H9 (cell line): ENCODE results near the gene KIF23. TPM values are rescaled to one million over a fixed set of nuclear protein-coding genes. Genes with fewer than 3 reads are reported as not detected.

ENCODE experiments used
- DNase-seq: peaks from one replicate; pipeline ENCODE4 v3.0.0-alpha.2; 2017
- H2AFZ ChIP-seq: one replicate; pipeline ENCODE4 v1.6.1; 2013; ENCODE audit warnings: mild to moderate bottlenecking, low read length, control low read depth, moderate library complexity
- H2AK5ac ChIP-seq: 2 replicates; pipeline ENCODE4 v1.6.1; 2013; ENCODE audit warnings: low read length, control low read depth, mixed read lengths; ENCODE audit not compliant: insufficient read length
- H2BK120ac ChIP-seq: one replicate; pipeline ENCODE4 v1.6.1; 2013; ENCODE audit warnings: low read depth, mild to moderate bottlenecking, low read length, control low read depth, inconsistent platforms; ENCODE audit not compliant: poor library complexity, severe bottlenecking
- H2BK12ac ChIP-seq: 2 replicates; pipeline ENCODE4 v1.6.1; 2013; ENCODE audit warnings: low read length, control low read depth, mixed read lengths, low read depth; ENCODE audit not compliant: insufficient read length
- H2BK15ac ChIP-seq: 2 replicates; pipeline ENCODE4 v1.6.1; 2013; ENCODE audit warnings: low read depth, low read length, control low read depth
- H2BK20ac ChIP-seq: one replicate; pipeline ENCODE4 v1.6.1; 2013; ENCODE audit warnings: low read depth, mild to moderate bottlenecking, low read length, control low read depth, inconsistent platforms; ENCODE audit not compliant: poor library complexity, severe bottlenecking
- H2BK5ac ChIP-seq: 2 replicates; pipeline ENCODE4 v1.6.1; 2013; ENCODE audit warnings: low read length, control low read depth, mixed read lengths; ENCODE audit not compliant: insufficient read length
- H3K14ac ChIP-seq: 2 replicates; pipeline ENCODE4 v1.6.1; 2013; ENCODE audit warnings: low read length, control low read depth; ENCODE audit not compliant: insufficient read depth
- H3K18ac ChIP-seq: 2 replicates; pipeline ENCODE4 v1.6.1; 2013; ENCODE audit warnings: low read depth, mild to moderate bottlenecking, mixed read lengths, low read length, control low read depth; ENCODE audit not compliant: insufficient read length
- H3K23ac ChIP-seq: 2 replicates; pipeline ENCODE4 v1.6.1; 2013; ENCODE audit warnings: low read length, control low read depth, mixed read lengths, low read depth; ENCODE audit not compliant: insufficient read length
- H3K23me2 ChIP-seq: 2 replicates; pipeline ENCODE4 v1.6.1; 2013; ENCODE audit warnings: low read depth, mild to moderate bottlenecking, mixed read lengths, low read length, control low read depth; ENCODE audit not compliant: insufficient read length, poor library complexity, severe bottlenecking
- H3K27ac ChIP-seq: 2 replicates; pipeline ENCODE4 v1.5.1; 2013; ENCODE audit warnings: low read length, control low read depth, mixed read lengths, low read depth; ENCODE audit not compliant: insufficient read length
- H3K27me3 ChIP-seq: 2 replicates; pipeline ENCODE4 v1.6.1; 2013; ENCODE audit warnings: low read length, control low read depth, inconsistent platforms; ENCODE audit not compliant: insufficient read depth
- H3K4ac ChIP-seq: 2 replicates; pipeline ENCODE4 v1.6.1; 2013; ENCODE audit warnings: low read depth, mild to moderate bottlenecking, control low read depth, inconsistent platforms, low read length, moderate library complexity
- H3K4me1 ChIP-seq: 2 replicates; pipeline ENCODE4 v1.6.1; 2013; ENCODE audit warnings: low read length, control low read depth, inconsistent platforms; ENCODE audit not compliant: insufficient read depth
- H3K4me2 ChIP-seq: 2 replicates; pipeline ENCODE4 v1.6.1; 2013; ENCODE audit warnings: low read length, control low read depth, mixed read lengths; ENCODE audit not compliant: insufficient read length, insufficient read depth
- H3K56ac ChIP-seq: 2 replicates; pipeline ENCODE4 v1.6.1; 2013; ENCODE audit warnings: low read depth, mild to moderate bottlenecking, mixed read lengths, low read length, control low read depth; ENCODE audit not compliant: insufficient read length
- H3K79me1 ChIP-seq: 2 replicates; pipeline ENCODE4 v1.6.1; 2013; ENCODE audit warnings: low read depth, mild to moderate bottlenecking, moderate library complexity, low read length, control low read depth, inconsistent platforms; ENCODE audit not compliant: insufficient read depth, poor library complexity, severe bottlenecking
- H3K79me2 ChIP-seq: 2 replicates; pipeline ENCODE4 v1.6.1; 2013; ENCODE audit warnings: low read length, control low read depth, inconsistent platforms; ENCODE audit not compliant: insufficient read depth
- H3K9ac ChIP-seq: 2 replicates; pipeline ENCODE4 v1.6.1; 2013; ENCODE audit warnings: low read length, control low read depth, mixed read lengths; ENCODE audit not compliant: insufficient read length; ENCODE audit errors: extremely low read depth
- H3K9me3 ChIP-seq: one replicate; pipeline ENCODE4 v1.6.1; 2013; ENCODE audit warnings: low read depth, low read length, inconsistent platforms; ENCODE audit not compliant: control insufficient read depth
- H3T11ph ChIP-seq: one replicate; pipeline ENCODE4 v1.6.1; 2013; ENCODE audit warnings: mild to moderate bottlenecking, low read length, control low read depth, inconsistent platforms
- H4K20me1 ChIP-seq: one replicate; pipeline ENCODE4 v1.6.1; 2013; ENCODE audit not compliant: control insufficient read depth, insufficient read length, insufficient read depth
- H4K5ac ChIP-seq: 2 replicates; pipeline ENCODE4 v1.6.1; 2013; ENCODE audit warnings: low read depth, mild to moderate bottlenecking, mixed read lengths, low read length, control low read depth; ENCODE audit not compliant: insufficient read length
- H4K8ac ChIP-seq: replicated peaks from 2 replicates; pipeline ENCODE4 v1.6.1; 2013; ENCODE audit warnings: low read length, control low read depth, mixed read lengths, low read depth; ENCODE audit not compliant: insufficient read length
- H4K91ac ChIP-seq: 2 replicates; pipeline ENCODE4 v1.6.1; 2013; ENCODE audit warnings: low read depth, mild to moderate bottlenecking, moderate library complexity, mixed read lengths, low read length, control low read depth; ENCODE audit not compliant: insufficient read length
- H3K27ac Mint-ChIP-seq, 3 experiments: 2 replicates in 2 of 3; 3 replicates in 1 of 3; pipeline ENCODE4 v1.8.0; 2020 to 2021; ENCODE audit warnings: mixed read lengths in 3 of 3, mild to moderate bottlenecking in 1 of 3, moderate library complexity in 1 of 3
- H3K27me3 Mint-ChIP-seq: 2 replicates; pipeline ENCODE4 v1.8.0; 2021; ENCODE audit warnings: low read depth, mild to moderate bottlenecking, moderate library complexity, mixed read lengths
- H3K36me3 Mint-ChIP-seq, 3 experiments: 2 replicates in 2 of 3; 3 replicates in 1 of 3; pipeline ENCODE4 v1.8.0; 2020 to 2021; ENCODE audit warnings: low read depth in 3 of 3, mixed read lengths in 3 of 3; ENCODE audit not compliant: insufficient read depth in 1 of 3
- H3K4me1 Mint-ChIP-seq, 2 experiments: 2 replicates each; pipeline ENCODE4 v1.8.0; 2020; ENCODE audit warnings: mixed read lengths in 2 of 2
- H3K4me3 Mint-ChIP-seq, 2 experiments: 2 replicates in 1 of 2; 3 replicates in 1 of 2; pipeline ENCODE4 v1.8.0; 2020 to 2021; ENCODE audit warnings: mild to moderate bottlenecking in 2 of 2, mixed read lengths in 2 of 2, moderate library complexity in 1 of 2
- H3K9me3 Mint-ChIP-seq, 2 experiments: 2 replicates in 1 of 2; 3 replicates in 1 of 2; pipeline ENCODE4 v1.8.0; 2020; ENCODE audit warnings: mild to moderate bottlenecking in 2 of 2, mixed read lengths in 2 of 2, moderate library complexity in 1 of 2
- WGBS: extraction: QIAGEN DNeasy Blood & Tissue Kit; methylation state at CpG from one replicate; pipeline ENCODE4 v1.1.7; 2013; ENCODE audit warnings: missing lambda C conversion rate, low lambda C conversion rate, mixed read lengths; ENCODE audit not compliant: insufficient read length; ENCODE audit errors: extremely low coverage; 5-methylcytosine and 5-hydroxymethylcytosine counted together
- total RNA-seq: library from RNA; stranded (reverse); gene quantifications from 2 replicates; pipeline ENCODE4 v1.2.1, GENCODE V29; 2021
- TF ChIP-seq, protein P1 (sequence below): fragments of 200-600 bp; sonication (generic); conservative IDR thresholded peaks from 3 replicates; pipeline ENCODE4 v1.8.0; 2021; ENCODE audit warnings: antibody characterized with exemption, mild to moderate bottlenecking

The KIF23 gene
- total RNA-seq, 1 experiment from 2014 or later, result 55.4 TPM

DNA sequence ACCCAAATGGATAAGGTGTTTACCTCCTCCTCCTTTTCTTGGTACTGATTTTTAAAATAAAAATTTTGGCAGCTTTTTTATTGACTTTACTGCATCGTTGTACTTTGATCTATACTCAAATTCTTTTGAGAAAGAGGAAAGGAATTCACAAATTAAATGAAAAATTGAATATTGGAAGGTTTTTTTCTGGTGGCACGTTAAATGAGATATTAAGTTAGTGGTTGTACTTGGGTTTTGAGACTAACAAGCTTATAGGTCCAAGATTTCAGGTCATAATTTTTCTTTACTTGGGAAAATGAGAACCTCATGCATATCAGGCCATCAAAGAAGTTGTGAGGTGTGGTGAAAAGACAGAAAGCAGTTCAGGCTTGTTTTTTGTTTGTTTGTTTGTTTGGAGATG is 52.6 kb downstream of the KIF23 start:
- H3K18ac ChIP-seq, result no peak overlapping the region
- H4K8ac ChIP-seq, result no peak overlapping the region
- no peak overlapping the region for H2BK20ac ChIP-seq
- H3K4me2 ChIP-seq, result no peak overlapping the region
- DNase-seq, result no peak
- no peaks in the 10 kb centered on the region for H3K79me2 ChIP-seq
- H2BK15ac ChIP-seq, result no peak overlapping the region
- H2BK5ac ChIP-seq, result no peak overlapping the region
- Mint-ChIP-seq H3K9me3 (no peaks in the 10 kb centered on the region), H3K36me3 (peaks cover 0 to 2% (median 0%) of the 10 kb centered on the region in 3 experiments; a peak in 1 of 7 replicates), H3K4me3 (no peak overlapping the region), H3K27ac (no peak overlapping the region), H3K27me3 (no peaks in the 10 kb centered on the region; the same call in 1 of the 2 replicates), H3K4me1 (peaks cover 17 to 20% of the 10 kb centered on the region in 2 experiments)
- H3K56ac ChIP-seq, result no peak overlapping the region
- H3K4me1 ChIP-seq, result no peaks in the 10 kb centered on the region
- H3T11ph ChIP-seq, result no peak overlapping the region
- no peaks in the 10 kb centered on the region for H3K23me2 ChIP-seq
- no peak overlapping the region for H3K4ac ChIP-seq
- TF ChIP-seq, protein P1, sequence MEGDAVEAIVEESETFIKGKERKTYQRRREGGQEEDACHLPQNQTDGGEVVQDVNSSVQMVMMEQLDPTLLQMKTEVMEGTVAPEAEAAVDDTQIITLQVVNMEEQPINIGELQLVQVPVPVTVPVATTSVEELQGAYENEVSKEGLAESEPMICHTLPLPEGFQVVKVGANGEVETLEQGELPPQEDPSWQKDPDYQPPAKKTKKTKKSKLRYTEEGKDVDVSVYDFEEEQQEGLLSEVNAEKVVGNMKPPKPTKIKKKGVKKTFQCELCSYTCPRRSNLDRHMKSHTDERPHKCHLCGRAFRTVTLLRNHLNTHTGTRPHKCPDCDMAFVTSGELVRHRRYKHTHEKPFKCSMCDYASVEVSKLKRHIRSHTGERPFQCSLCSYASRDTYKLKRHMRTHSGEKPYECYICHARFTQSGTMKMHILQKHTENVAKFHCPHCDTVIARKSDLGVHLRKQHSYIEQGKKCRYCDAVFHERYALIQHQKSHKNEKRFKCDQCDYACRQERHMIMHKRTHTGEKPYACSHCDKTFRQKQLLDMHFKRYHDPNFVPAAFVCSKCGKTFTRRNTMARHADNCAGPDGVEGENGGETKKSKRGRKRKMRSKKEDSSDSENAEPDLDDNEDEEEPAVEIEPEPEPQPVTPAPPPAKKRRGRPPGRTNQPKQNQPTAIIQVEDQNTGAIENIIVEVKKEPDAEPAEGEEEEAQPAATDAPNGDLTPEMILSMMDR, result no peak
- no peak overlapping the region for H3K27ac ChIP-seq
- no peaks in the 10 kb centered on the region for H3K9me3 ChIP-seq
- no peak overlapping the region for H2BK12ac ChIP-seq
- H3K23ac ChIP-seq, result no peak overlapping the region
- H2AK5ac ChIP-seq, result no peak overlapping the region
- H2AFZ ChIP-seq, result no peak overlapping the region
- no peak overlapping the region for H4K91ac ChIP-seq
- 100% methylated on average over 1 of the region's 2 CpGs for WGBS
- no peak overlapping the region for H2BK120ac ChIP-seq
- H4K5ac ChIP-seq, result no peak overlapping the region
- no peak overlapping the region for H3K9ac ChIP-seq
- H4K20me1 ChIP-seq, result no peaks in the 10 kb centered on the region
- H3K79me1 ChIP-seq, result no peaks in the 10 kb centered on the region
- no peaks in the 10 kb centered on the region for H3K27me3 ChIP-seq
- no peak overlapping the region for H3K14ac ChIP-seq
